GM10266 (cell line): ENCODE results near the gene HOXB6.

Source experiments
- DNase-seq: peaks from one replicate; pipeline ENCODE4 v3.0.0; 2012; ENCODE audit errors: extremely low spot score
- TF ChIP-seq, protein P1 (sequence below): IDR thresholded peaks from 2 replicates; pipeline ENCODE4 v1.5.1; 2012; ENCODE audit warnings: mild to moderate bottlenecking, low read depth; ENCODE audit not compliant: control insufficient read depth, insufficient read depth; ENCODE audit errors: missing control alignments

Gene HOXB6

DNA sequence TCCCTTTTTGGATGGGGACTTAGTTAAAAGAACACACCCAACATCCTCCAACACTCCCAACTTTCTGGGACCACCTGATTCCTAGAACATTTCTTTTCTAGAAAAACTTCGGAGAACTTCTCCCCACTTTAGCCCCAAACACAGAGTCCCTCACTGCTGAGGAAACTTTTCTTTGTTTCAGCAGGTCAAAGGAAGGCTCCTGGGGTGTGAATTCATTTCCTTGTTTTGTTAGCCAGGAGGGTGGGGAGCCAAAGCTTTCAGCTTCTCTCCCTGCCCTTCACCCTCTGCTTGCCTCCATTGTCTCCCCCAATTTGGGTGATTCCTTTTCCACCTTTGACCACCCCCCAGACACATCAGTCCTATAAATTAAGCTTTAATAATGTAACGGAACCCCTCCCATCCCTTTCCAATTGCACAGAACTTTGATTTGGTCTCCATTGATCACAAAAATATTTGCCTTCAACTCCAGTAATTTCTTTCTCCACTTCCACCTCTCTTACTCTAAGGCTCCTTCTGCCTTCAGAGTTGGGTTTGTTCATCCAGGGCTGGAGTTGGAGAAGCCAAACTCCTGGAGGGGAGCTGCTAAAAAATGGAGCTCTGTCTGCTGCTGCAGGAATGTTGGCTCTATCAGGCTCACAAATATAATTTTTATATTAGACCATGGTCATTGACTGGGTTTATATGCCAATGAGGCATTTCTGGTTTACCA, 37.0 kb downstream of the HOXB6 start:
- DNase-seq: no peak
- TF ChIP-seq, protein P1, sequence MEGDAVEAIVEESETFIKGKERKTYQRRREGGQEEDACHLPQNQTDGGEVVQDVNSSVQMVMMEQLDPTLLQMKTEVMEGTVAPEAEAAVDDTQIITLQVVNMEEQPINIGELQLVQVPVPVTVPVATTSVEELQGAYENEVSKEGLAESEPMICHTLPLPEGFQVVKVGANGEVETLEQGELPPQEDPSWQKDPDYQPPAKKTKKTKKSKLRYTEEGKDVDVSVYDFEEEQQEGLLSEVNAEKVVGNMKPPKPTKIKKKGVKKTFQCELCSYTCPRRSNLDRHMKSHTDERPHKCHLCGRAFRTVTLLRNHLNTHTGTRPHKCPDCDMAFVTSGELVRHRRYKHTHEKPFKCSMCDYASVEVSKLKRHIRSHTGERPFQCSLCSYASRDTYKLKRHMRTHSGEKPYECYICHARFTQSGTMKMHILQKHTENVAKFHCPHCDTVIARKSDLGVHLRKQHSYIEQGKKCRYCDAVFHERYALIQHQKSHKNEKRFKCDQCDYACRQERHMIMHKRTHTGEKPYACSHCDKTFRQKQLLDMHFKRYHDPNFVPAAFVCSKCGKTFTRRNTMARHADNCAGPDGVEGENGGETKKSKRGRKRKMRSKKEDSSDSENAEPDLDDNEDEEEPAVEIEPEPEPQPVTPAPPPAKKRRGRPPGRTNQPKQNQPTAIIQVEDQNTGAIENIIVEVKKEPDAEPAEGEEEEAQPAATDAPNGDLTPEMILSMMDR: no peak

DNA sequence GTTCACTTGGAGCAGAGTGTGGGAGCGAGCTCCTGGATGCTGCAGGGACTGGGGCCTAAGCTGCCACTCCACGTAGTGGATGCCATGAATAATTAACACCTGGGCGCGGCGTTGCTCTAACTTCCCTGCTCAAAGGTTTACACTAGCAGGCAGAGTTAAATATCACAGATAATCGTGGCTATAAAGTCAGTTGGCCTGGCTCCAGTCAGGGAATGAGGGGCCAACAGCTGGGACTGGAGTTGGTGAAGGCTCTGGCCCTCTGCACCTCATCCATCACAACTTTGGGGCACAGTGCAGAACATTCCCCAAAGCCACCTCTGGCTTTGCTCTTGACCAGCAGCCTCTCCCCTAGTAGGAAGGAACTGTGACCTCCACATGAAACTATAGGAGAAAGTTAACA, 37.6 kb downstream of the HOXB6 start:
- TF ChIP-seq, protein P1: no peak
- no peak for DNase-seq

DNA sequence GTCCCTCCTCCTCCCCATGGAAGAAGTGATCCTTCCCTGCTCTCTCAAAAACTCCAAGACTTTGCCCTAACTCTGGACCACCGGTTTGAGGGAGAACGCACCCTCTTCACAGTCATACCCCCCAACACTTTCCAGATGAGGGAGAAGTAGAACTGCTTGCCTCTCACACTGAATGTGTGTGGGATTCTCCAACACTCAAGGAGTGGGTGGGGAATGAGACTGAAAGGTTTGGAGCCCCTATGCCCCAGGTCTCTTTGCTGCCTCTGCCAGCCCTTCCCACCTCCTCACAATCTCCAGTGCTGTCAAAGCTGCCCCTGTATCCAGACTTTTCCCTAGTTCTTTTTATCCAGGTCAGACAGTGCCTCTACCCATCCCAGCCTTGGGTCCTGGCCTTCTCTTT, 38.1 kb downstream of the HOXB6 start:
- TF ChIP-seq, protein P1: no peak
- DNase-seq: no peak

DNA sequence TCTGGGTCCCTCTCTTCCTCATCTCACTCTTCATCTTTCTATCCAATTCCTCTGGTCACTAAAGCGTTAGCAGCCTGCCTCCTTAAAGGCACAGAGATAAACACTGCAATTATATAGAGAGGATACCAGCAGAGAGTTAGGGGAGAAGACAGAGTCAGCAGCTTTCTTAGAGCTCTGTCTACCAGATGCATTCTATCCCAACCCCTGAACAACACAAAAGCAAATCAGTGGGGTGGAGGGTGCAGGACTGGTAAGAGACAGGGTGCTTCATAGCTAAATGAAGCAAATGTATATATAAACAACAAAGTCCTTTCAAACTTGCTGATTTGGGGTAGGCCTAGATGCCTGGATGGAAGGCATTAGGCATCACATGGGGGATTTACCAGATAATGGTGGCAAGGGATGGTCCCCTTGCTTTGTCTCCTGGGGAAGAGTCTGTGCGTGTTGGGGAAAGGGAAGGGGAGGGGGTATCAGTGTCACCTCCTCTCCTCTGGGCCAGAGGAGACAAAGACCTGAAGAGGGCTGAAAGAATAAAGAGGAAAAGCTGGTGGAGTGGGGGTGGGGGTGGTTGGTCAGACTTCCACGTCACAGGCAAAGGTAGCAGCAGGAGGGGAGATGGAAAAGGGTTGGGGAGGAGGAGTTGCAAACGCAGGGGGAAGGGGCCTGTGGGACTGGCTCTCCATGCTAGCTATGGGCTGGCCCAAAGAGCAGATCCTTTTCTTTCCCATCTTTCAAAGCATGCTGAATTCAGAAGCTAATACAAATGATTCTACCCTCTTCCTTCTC, 38.7 kb downstream of the HOXB6 start:
- no peak for DNase-seq
- TF ChIP-seq, protein P1: no peak

DNA sequence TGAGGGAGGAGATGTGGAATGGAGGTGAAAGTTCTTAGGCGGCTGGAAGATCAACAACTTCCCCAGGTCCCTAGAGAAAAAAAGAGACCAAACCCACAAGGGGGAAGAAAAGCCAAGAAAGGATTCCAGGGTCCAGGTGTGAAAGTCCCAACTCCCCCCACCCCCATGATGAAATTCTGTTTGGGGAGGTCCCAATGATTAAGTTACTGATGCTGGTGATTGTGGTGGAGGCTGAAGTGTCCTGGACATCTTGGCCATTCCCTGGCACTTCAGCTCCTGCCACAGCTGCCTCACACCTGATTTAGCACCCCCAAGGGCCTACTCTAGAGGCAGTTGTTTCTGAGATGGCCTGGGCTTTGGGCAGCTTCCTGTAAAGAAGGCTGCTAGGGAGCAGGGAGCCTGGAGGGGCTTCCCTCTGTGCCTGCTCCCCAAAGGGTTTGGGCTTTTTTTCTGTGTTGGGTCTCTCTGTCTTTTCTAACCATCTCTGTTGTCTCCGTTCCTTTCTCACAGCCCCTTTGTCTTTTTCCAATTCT, 39.7 kb downstream of the HOXB6 start:
- TF ChIP-seq, protein P1: no peak
- no peak for DNase-seq

DNA sequence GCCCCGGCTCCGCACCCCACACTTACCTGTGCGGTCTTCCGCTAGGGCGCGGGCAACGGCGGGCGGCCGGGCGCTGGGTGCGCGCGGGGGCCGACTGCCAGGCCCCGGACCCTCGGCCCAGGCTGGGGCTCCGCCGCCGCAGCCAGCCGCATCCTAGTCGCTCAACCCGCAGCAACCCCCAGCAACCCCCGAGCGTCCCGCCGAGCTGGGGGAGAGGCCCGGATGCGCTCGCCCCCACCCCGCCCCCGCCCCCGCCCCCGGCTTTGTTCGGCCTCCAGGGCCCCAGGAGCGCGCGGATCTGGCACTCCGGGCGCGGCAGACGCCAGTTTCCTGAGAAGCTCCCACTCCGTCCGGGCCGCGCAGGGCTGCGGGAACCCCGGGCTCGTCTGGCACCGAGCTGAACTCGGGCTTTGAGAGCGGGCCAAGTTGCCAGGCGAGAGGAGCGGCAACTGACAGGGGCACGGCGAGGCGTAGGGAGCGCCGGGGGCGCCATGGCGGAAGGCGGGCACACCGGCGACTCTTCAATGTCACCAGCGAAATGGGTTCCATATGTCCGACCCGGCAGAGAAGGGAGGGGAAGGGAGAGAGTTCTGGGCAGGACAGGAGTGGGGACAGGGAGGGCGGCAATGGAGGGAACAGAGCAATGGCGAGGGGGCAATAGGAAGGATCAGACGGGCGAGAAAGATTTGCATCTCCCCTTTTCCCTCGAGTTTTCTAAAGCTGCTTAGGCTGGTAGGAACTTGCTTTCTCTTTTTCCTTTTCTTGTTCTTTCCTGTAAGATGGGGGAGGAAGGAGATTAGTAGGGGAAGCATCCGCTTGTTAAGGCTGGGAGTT, 40.4 kb downstream of the HOXB6 start:
- DNase-seq: no peak
- TF ChIP-seq, protein P1: no peak

DNA sequence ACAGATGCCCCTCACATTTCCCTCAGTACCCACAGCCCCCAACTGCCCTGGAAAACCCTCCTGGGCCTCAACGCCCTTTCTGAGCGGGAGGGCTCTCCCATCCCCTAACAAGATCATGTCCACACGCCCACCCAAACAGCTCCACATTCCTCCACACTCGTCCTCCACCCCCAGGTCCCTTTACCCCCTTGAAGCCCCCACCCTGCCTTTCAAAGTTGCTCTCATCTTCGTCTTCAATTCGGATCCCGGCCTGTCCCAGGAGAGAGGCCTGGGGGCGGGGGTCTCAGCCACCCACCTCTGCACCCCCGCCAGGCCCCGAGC, 41.0 kb downstream of the HOXB6 start:
- DNase-seq: no peak

More for the DNA sequence above, 41.0 kb downstream of the HOXB6 start:
- TF ChIP-seq, protein P1: no peak
